Measurements from ENCODE around the gene CALHM2.
"Not testable (repeated sequence)": the region's sequence is repeated elsewhere in the genome, so short reads cannot be mapped to it uniquely, and the experiment has no call there.

Gene CALHM2

GRCh38 chr10:103451831-103452505, at the start of gene CALHM2:
Gene CALHM2, minus strand, starts transcription at chr10:103452370. Its CDS starts 2,429 bp downstream, at chr10:103449941.
- peak; percentile 90 for DNase-seq (ENCODE audit: low spot score)

- DNase-seq (ENCODE audit: low spot score) = no peak
Measured at GRCh38 chr10:103501186-103501585, 49.0 kb upstream of the CALHM2 start.

- no peak for DNase-seq (ENCODE audit: low spot score)
Measured at GRCh38 chr10:103500481-103500880, 48.3 kb upstream of the CALHM2 start.

GRCh38 chr10:103499881-103500280, 47.7 kb upstream of the CALHM2 start:
- no peak for DNase-seq (ENCODE audit: low spot score)

- no peak for DNase-seq (ENCODE audit: low spot score)
Measured at GRCh38 chr10:103498936-103499638, 46.9 kb upstream of the CALHM2 start.

- DNase-seq (ENCODE audit: low spot score) = no peak
Measured at GRCh38 chr10:103497161-103497915, 45.2 kb upstream of the CALHM2 start.

GRCh38 chr10:103495321-103495720, 43.2 kb upstream of the CALHM2 start:
- no peak for DNase-seq (ENCODE audit: low spot score)

GRCh38 chr10:103493916-103494877, 42.0 kb upstream of the CALHM2 start:
- peak; percentile 47 for DNase-seq (ENCODE audit: low spot score)

- DNase-seq (ENCODE audit: low spot score) = peak; percentile 50
Measured at GRCh38 chr10:103493362-103493915, 41.3 kb upstream of the CALHM2 start, which contains the start of gene NEURL1. Gene NEURL1, plus strand, starts transcription at chr10:103493705. Its CDS starts 683 bp downstream, at chr10:103494388.

GRCh38 chr10:103492655-103493261, 40.6 kb upstream of the CALHM2 start:
- DNase-seq (ENCODE audit: low spot score) = no peak

- DNase-seq (ENCODE audit: low spot score) = peak; percentile 91
Measured at GRCh38 chr10:103491729-103492364, 39.7 kb upstream of the CALHM2 start.

- DNase-seq (ENCODE audit: low spot score) = no peak
Measured at GRCh38 chr10:103490986-103491314, 38.8 kb upstream of the CALHM2 start.

GRCh38 chr10:103487410-103487708, 35.2 kb upstream of the CALHM2 start:
- no peak for DNase-seq (ENCODE audit: low spot score)

- not testable (repeated sequence) for DNase-seq (ENCODE audit: low spot score)
Measured at GRCh38 chr10:103486635-103487409, 34.7 kb upstream of the CALHM2 start.

- peak; percentile 74 for DNase-seq (ENCODE audit: low spot score)
Measured at GRCh38 chr10:103481974-103482531, 29.9 kb upstream of the CALHM2 start.

GRCh38 chr10:103480521-103480920, 28.4 kb upstream of the CALHM2 start:
- peak; percentile 74 for DNase-seq (ENCODE audit: low spot score)

GRCh38 chr10:103479135-103479534, 27.0 kb upstream of the CALHM2 start, which contains the start of gene CALHM3:
Gene CALHM3, minus strand, starts transcription at chr10:103479240. Its CDS starts 208 bp downstream, at chr10:103479032.
- DNase-seq (ENCODE audit: low spot score) = peak; percentile 74

- no peak for DNase-seq (ENCODE audit: low spot score)
Measured at GRCh38 chr10:103478671-103479070, 26.5 kb upstream of the CALHM2 start.

- no peak for DNase-seq (ENCODE audit: low spot score)
Measured at GRCh38 chr10:103476046-103476768, 24.0 kb upstream of the CALHM2 start.

Measured in AG20443 (cell line).